H9 (cell line): ENCODE results near the gene ZNF800. TPM values are rescaled to one million over a fixed set of nuclear protein-coding genes. Genes with fewer than 3 reads are reported as not detected.

ENCODE experiments used
- DNase-seq: peaks from one replicate; pipeline ENCODE4 v3.0.0-alpha.2; 2017
- H2AFZ ChIP-seq: one replicate; pipeline ENCODE4 v1.6.1; 2013; ENCODE audit warnings: mild to moderate bottlenecking, low read length, control low read depth, moderate library complexity
- H2AK5ac ChIP-seq: 2 replicates; pipeline ENCODE4 v1.6.1; 2013; ENCODE audit warnings: low read length, control low read depth, mixed read lengths; ENCODE audit not compliant: insufficient read length
- H2BK120ac ChIP-seq: one replicate; pipeline ENCODE4 v1.6.1; 2013; ENCODE audit warnings: low read depth, mild to moderate bottlenecking, low read length, control low read depth, inconsistent platforms; ENCODE audit not compliant: poor library complexity, severe bottlenecking
- H2BK12ac ChIP-seq: 2 replicates; pipeline ENCODE4 v1.6.1; 2013; ENCODE audit warnings: low read length, control low read depth, mixed read lengths, low read depth; ENCODE audit not compliant: insufficient read length
- H2BK15ac ChIP-seq: 2 replicates; pipeline ENCODE4 v1.6.1; 2013; ENCODE audit warnings: low read depth, low read length, control low read depth
- H2BK20ac ChIP-seq: one replicate; pipeline ENCODE4 v1.6.1; 2013; ENCODE audit warnings: low read depth, mild to moderate bottlenecking, low read length, control low read depth, inconsistent platforms; ENCODE audit not compliant: poor library complexity, severe bottlenecking
- H2BK5ac ChIP-seq: 2 replicates; pipeline ENCODE4 v1.6.1; 2013; ENCODE audit warnings: low read length, control low read depth, mixed read lengths; ENCODE audit not compliant: insufficient read length
- H3K14ac ChIP-seq: 2 replicates; pipeline ENCODE4 v1.6.1; 2013; ENCODE audit warnings: low read length, control low read depth; ENCODE audit not compliant: insufficient read depth
- H3K18ac ChIP-seq: 2 replicates; pipeline ENCODE4 v1.6.1; 2013; ENCODE audit warnings: low read depth, mild to moderate bottlenecking, mixed read lengths, low read length, control low read depth; ENCODE audit not compliant: insufficient read length
- H3K23ac ChIP-seq: 2 replicates; pipeline ENCODE4 v1.6.1; 2013; ENCODE audit warnings: low read length, control low read depth, mixed read lengths, low read depth; ENCODE audit not compliant: insufficient read length
- H3K23me2 ChIP-seq: 2 replicates; pipeline ENCODE4 v1.6.1; 2013; ENCODE audit warnings: low read depth, mild to moderate bottlenecking, mixed read lengths, low read length, control low read depth; ENCODE audit not compliant: insufficient read length, poor library complexity, severe bottlenecking
- H3K27ac ChIP-seq: 2 replicates; pipeline ENCODE4 v1.5.1; 2013; ENCODE audit warnings: low read length, control low read depth, mixed read lengths, low read depth; ENCODE audit not compliant: insufficient read length
- H3K27me3 ChIP-seq: 2 replicates; pipeline ENCODE4 v1.6.1; 2013; ENCODE audit warnings: low read length, control low read depth, inconsistent platforms; ENCODE audit not compliant: insufficient read depth
- H3K4ac ChIP-seq: 2 replicates; pipeline ENCODE4 v1.6.1; 2013; ENCODE audit warnings: low read depth, mild to moderate bottlenecking, control low read depth, inconsistent platforms, low read length, moderate library complexity
- H3K4me1 ChIP-seq: 2 replicates; pipeline ENCODE4 v1.6.1; 2013; ENCODE audit warnings: low read length, control low read depth, inconsistent platforms; ENCODE audit not compliant: insufficient read depth
- H3K4me2 ChIP-seq: 2 replicates; pipeline ENCODE4 v1.6.1; 2013; ENCODE audit warnings: low read length, control low read depth, mixed read lengths; ENCODE audit not compliant: insufficient read length, insufficient read depth
- H3K56ac ChIP-seq: 2 replicates; pipeline ENCODE4 v1.6.1; 2013; ENCODE audit warnings: low read depth, mild to moderate bottlenecking, mixed read lengths, low read length, control low read depth; ENCODE audit not compliant: insufficient read length
- H3K79me1 ChIP-seq: 2 replicates; pipeline ENCODE4 v1.6.1; 2013; ENCODE audit warnings: low read depth, mild to moderate bottlenecking, moderate library complexity, low read length, control low read depth, inconsistent platforms; ENCODE audit not compliant: insufficient read depth, poor library complexity, severe bottlenecking
- H3K79me2 ChIP-seq: 2 replicates; pipeline ENCODE4 v1.6.1; 2013; ENCODE audit warnings: low read length, control low read depth, inconsistent platforms; ENCODE audit not compliant: insufficient read depth
- H3K9ac ChIP-seq: 2 replicates; pipeline ENCODE4 v1.6.1; 2013; ENCODE audit warnings: low read length, control low read depth, mixed read lengths; ENCODE audit not compliant: insufficient read length; ENCODE audit errors: extremely low read depth
- H3K9me3 ChIP-seq: one replicate; pipeline ENCODE4 v1.6.1; 2013; ENCODE audit warnings: low read depth, low read length, inconsistent platforms; ENCODE audit not compliant: control insufficient read depth
- H3T11ph ChIP-seq: one replicate; pipeline ENCODE4 v1.6.1; 2013; ENCODE audit warnings: mild to moderate bottlenecking, low read length, control low read depth, inconsistent platforms
- H4K20me1 ChIP-seq: one replicate; pipeline ENCODE4 v1.6.1; 2013; ENCODE audit not compliant: control insufficient read depth, insufficient read length, insufficient read depth
- H4K5ac ChIP-seq: 2 replicates; pipeline ENCODE4 v1.6.1; 2013; ENCODE audit warnings: low read depth, mild to moderate bottlenecking, mixed read lengths, low read length, control low read depth; ENCODE audit not compliant: insufficient read length
- H4K8ac ChIP-seq: replicated peaks from 2 replicates; pipeline ENCODE4 v1.6.1; 2013; ENCODE audit warnings: low read length, control low read depth, mixed read lengths, low read depth; ENCODE audit not compliant: insufficient read length
- H4K91ac ChIP-seq: 2 replicates; pipeline ENCODE4 v1.6.1; 2013; ENCODE audit warnings: low read depth, mild to moderate bottlenecking, moderate library complexity, mixed read lengths, low read length, control low read depth; ENCODE audit not compliant: insufficient read length
- H3K27ac Mint-ChIP-seq, 3 experiments: 2 replicates in 2 of 3; 3 replicates in 1 of 3; pipeline ENCODE4 v1.8.0; 2020 to 2021; ENCODE audit warnings: mixed read lengths in 3 of 3, mild to moderate bottlenecking in 1 of 3, moderate library complexity in 1 of 3
- H3K27me3 Mint-ChIP-seq: 2 replicates; pipeline ENCODE4 v1.8.0; 2021; ENCODE audit warnings: low read depth, mild to moderate bottlenecking, moderate library complexity, mixed read lengths
- H3K36me3 Mint-ChIP-seq, 3 experiments: 2 replicates in 2 of 3; 3 replicates in 1 of 3; pipeline ENCODE4 v1.8.0; 2020 to 2021; ENCODE audit warnings: low read depth in 3 of 3, mixed read lengths in 3 of 3; ENCODE audit not compliant: insufficient read depth in 1 of 3
- H3K4me1 Mint-ChIP-seq, 2 experiments: 2 replicates each; pipeline ENCODE4 v1.8.0; 2020; ENCODE audit warnings: mixed read lengths in 2 of 2
- H3K4me3 Mint-ChIP-seq, 2 experiments: 2 replicates in 1 of 2; 3 replicates in 1 of 2; pipeline ENCODE4 v1.8.0; 2020 to 2021; ENCODE audit warnings: mild to moderate bottlenecking in 2 of 2, mixed read lengths in 2 of 2, moderate library complexity in 1 of 2
- H3K9me3 Mint-ChIP-seq, 2 experiments: 2 replicates in 1 of 2; 3 replicates in 1 of 2; pipeline ENCODE4 v1.8.0; 2020; ENCODE audit warnings: mild to moderate bottlenecking in 2 of 2, mixed read lengths in 2 of 2, moderate library complexity in 1 of 2
- WGBS: extraction: QIAGEN DNeasy Blood & Tissue Kit; methylation state at CpG from one replicate; pipeline ENCODE4 v1.1.7; 2013; ENCODE audit warnings: missing lambda C conversion rate, low lambda C conversion rate, mixed read lengths; ENCODE audit not compliant: insufficient read length; ENCODE audit errors: extremely low coverage; 5-methylcytosine and 5-hydroxymethylcytosine counted together
- total RNA-seq: library from RNA; stranded (reverse); gene quantifications from 2 replicates; pipeline ENCODE4 v1.2.1, GENCODE V29; 2021
- TF ChIP-seq, protein P1 (sequence below): fragments of 200-600 bp; sonication (generic); conservative IDR thresholded peaks from 3 replicates; pipeline ENCODE4 v1.8.0; 2021; ENCODE audit warnings: antibody characterized with exemption, mild to moderate bottlenecking

The ZNF800 gene
- total RNA-seq, 1 experiment from 2014 or later: 11.0 TPM

DNA sequence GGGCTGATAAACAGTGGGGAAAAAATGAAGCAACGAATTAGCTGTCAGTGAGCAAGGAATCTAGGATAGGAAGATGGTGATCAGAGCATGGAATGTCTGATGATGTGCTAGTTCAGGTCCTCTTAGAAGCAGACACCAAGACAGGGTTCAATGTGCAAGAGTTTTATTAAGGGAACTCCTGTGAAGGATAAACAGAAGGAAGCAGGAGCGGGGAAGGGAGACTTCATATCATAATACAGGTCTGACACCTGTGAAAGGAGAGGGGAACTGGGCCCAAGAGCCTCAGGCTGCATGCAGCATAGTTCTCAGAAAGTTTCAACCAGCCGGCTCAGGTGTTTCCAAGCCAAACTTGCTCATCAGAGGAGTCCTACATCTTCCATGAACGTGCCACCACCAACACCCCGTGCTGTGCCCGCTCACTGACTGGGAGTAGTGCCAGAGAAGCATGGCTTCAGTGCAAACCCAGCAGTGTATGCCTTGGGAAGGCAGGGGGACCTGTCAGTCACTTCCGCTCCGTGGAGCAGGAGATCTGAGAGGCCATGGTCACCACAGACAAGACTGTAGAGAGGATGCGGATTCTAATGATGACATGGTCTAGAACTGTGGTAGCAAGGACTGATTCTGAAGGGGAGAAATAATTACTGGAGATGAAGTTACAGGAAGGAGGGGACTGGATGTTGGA is 45.8 kb downstream of the ZNF800 start:
- H3K56ac ChIP-seq: no peak overlapping the region
- H3K14ac ChIP-seq: no peak overlapping the region
- no peak overlapping the region for H3K9ac ChIP-seq
- H3K23ac ChIP-seq: no peak overlapping the region
- Mint-ChIP-seq H3K27me3 (peaks cover 50% of the 10 kb centered on the region), H3K27ac (no peak overlapping the region), H3K4me3 (no peak overlapping the region; a peak in 2 of 5 replicates), H3K36me3 (no peaks in the 10 kb centered on the region), H3K9me3 (peaks cover 0 to 6% of the 10 kb centered on the region in 2 experiments; a peak in 4 of 5 replicates), H3K4me1 (peaks cover 1 to 5% of the 10 kb centered on the region in 2 experiments; a peak in 1 of 4 replicates)
- H4K20me1 ChIP-seq: no peaks in the 10 kb centered on the region
- H2AK5ac ChIP-seq: no peak overlapping the region
- TF ChIP-seq, protein P1, sequence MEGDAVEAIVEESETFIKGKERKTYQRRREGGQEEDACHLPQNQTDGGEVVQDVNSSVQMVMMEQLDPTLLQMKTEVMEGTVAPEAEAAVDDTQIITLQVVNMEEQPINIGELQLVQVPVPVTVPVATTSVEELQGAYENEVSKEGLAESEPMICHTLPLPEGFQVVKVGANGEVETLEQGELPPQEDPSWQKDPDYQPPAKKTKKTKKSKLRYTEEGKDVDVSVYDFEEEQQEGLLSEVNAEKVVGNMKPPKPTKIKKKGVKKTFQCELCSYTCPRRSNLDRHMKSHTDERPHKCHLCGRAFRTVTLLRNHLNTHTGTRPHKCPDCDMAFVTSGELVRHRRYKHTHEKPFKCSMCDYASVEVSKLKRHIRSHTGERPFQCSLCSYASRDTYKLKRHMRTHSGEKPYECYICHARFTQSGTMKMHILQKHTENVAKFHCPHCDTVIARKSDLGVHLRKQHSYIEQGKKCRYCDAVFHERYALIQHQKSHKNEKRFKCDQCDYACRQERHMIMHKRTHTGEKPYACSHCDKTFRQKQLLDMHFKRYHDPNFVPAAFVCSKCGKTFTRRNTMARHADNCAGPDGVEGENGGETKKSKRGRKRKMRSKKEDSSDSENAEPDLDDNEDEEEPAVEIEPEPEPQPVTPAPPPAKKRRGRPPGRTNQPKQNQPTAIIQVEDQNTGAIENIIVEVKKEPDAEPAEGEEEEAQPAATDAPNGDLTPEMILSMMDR: no peak
- no peak overlapping the region for H2BK20ac ChIP-seq
- H3K79me2 ChIP-seq: no peaks in the 10 kb centered on the region
- no CpG with 5 or more reads among the region's 9 CpGs for WGBS
- no peaks in the 10 kb centered on the region for H3K23me2 ChIP-seq
- H3K27me3 ChIP-seq: peaks cover 4% of the 10 kb centered on the region; the same call in 1 of the 2 replicates
- no peak overlapping the region for H2BK15ac ChIP-seq
- no peak overlapping the region for H2BK120ac ChIP-seq
- H2BK12ac ChIP-seq: no peak overlapping the region
- H4K91ac ChIP-seq: no peak overlapping the region
- no peak overlapping the region for H2AFZ ChIP-seq
- no peaks in the 10 kb centered on the region for H3K9me3 ChIP-seq
- no peak overlapping the region for H3K18ac ChIP-seq
- no peak overlapping the region for H3K4me2 ChIP-seq
- no peaks in the 10 kb centered on the region for H3K79me1 ChIP-seq
- no peak overlapping the region for H4K8ac ChIP-seq
- no peak overlapping the region for H3T11ph ChIP-seq
- no peak for DNase-seq
- H2BK5ac ChIP-seq: no peak overlapping the region
- no peaks in the 10 kb centered on the region for H3K4me1 ChIP-seq
- no peak overlapping the region for H3K27ac ChIP-seq
- H4K5ac ChIP-seq: no peak overlapping the region
- no peak overlapping the region for H3K4ac ChIP-seq
